HepG2 (cell line): ENCODE measurements around the gene ZNF221. TPM values are rescaled to one million over a fixed set of nuclear protein-coding genes. Genes with fewer than 3 reads are reported as not detected.
A peak's percentile ranks its signal among the peaks of the same experiment; 100 is the strongest.

Source experiments
- ATF7-NPFF ChIP-seq: sonication (generic); formaldehyde crosslinking; IDR thresholded peaks from 2 replicates; pipeline ENCODE4 v1.8.1; 2023; ENCODE audit warnings: mild to moderate bottlenecking, low read depth, missing genetic modification reagents, moderate library complexity
- CERS6 ChIP-seq: sonication (generic); formaldehyde crosslinking; IDR thresholded peaks from 2 replicates; pipeline ENCODE4 v1.5.0; 2020; ENCODE audit warnings: missing genetic modification reagents
- CHD4 ChIP-seq: fragments of 200-600 bp; sonication (generic); IDR thresholded peaks from 2 replicates; pipeline ENCODE4 v1.7.0; 2017; ENCODE audit warnings: mild to moderate bottlenecking, low read length, borderline replicate concordance
- EED ChIP-seq: sonication (generic); formaldehyde crosslinking; IDR thresholded peaks from 2 replicates; pipeline ENCODE4 v1.5.0; 2020; ENCODE audit warnings: mild to moderate bottlenecking, missing genetic modification reagents
- ESRRA ChIP-seq: sonication (generic); formaldehyde crosslinking; IDR thresholded peaks from 2 replicates; pipeline ENCODE4 v1.5.1; 2020; ENCODE audit warnings: mild to moderate bottlenecking, low read depth, missing genetic modification reagents
- HMG20A ChIP-seq: IDR thresholded peaks from 2 replicates; pipeline ENCODE4 v1.6.1; 2016; ENCODE audit warnings: borderline replicate concordance
- MLX ChIP-seq: IDR thresholded peaks from 2 replicates; pipeline ENCODE4 v1.6.1; 2016
- MZF1 ChIP-seq: sonication (generic); formaldehyde crosslinking; IDR thresholded peaks from 2 replicates; pipeline ENCODE4 v1.8.1; 2023; ENCODE audit warnings: mild to moderate bottlenecking, missing genetic modification reagents, borderline replicate concordance
- REL ChIP-seq: sonication (generic); formaldehyde crosslinking; conservative IDR thresholded peaks from 2 replicates; pipeline ENCODE4 v1.8.0; 2022; ENCODE audit warnings: mild to moderate bottlenecking, missing genetic modification reagents, moderate library complexity
- RFXAP ChIP-seq: sonication (generic); formaldehyde crosslinking; IDR thresholded peaks from 2 replicates; pipeline ENCODE4 v1.4.0; 2020; ENCODE audit warnings: missing genetic modification reagents, borderline replicate concordance
- SP1 ChIP-seq, 2 experiments: fragments of 450-650 bp in 1 of 2; sonication (generic) in 1 of 2; formaldehyde crosslinking in 1 of 2; IDR thresholded peaks; 2 replicates each; pipeline versions ENCODE4 v1.4.0 to v1.6.1; 2016 to 2020; ENCODE audit warnings: missing genetic modification reagents in 1 of 2
- THAP8 ChIP-seq: sonication (generic); formaldehyde crosslinking; IDR thresholded peaks from 2 replicates; pipeline ENCODE4 v1.5.1; 2020; ENCODE audit warnings: missing genetic modification reagents, mild to moderate bottlenecking, borderline replicate concordance
- TRAFD1 ChIP-seq: sonication (generic); formaldehyde crosslinking; IDR thresholded peaks from 2 replicates; pipeline ENCODE4 v1.5.1; 2020; ENCODE audit warnings: missing genetic modification reagents, mild to moderate bottlenecking, borderline replicate concordance
- YY1 ChIP-seq: IDR thresholded peaks from 2 replicates; pipeline ENCODE4 v1.6.1; 2011; ENCODE audit warnings: low read length, low read depth, moderate library complexity, mild to moderate bottlenecking; ENCODE audit not compliant: insufficient read depth, insufficient replicate concordance
- ZBTB38 ChIP-seq: sonication (generic); formaldehyde crosslinking; IDR thresholded peaks from 2 replicates; pipeline ENCODE4 v1.5.1; 2020; ENCODE audit warnings: mild to moderate bottlenecking, missing genetic modification reagents
- ZFP36 ChIP-seq: fragments of 150-350 bp; IDR thresholded peaks from 2 replicates; pipeline ENCODE4 v1.6.1; 2018; ENCODE audit warnings: borderline replicate concordance, low read length, low read depth; ENCODE audit not compliant: partially characterized antibody
- ZFP91 ChIP-seq: sonication (generic); formaldehyde crosslinking; IDR thresholded peaks from 2 replicates; pipeline ENCODE4 v1.9.0; 2022; ENCODE audit warnings: missing genetic modification reagents, mild to moderate bottlenecking, borderline replicate concordance
- ZNF275 ChIP-seq: sonication (generic); formaldehyde crosslinking; IDR thresholded peaks from 2 replicates; pipeline ENCODE4 v1.8.0; 2022; ENCODE audit warnings: missing genetic modification reagents, mild to moderate bottlenecking, inconsistent platforms, borderline replicate concordance
- ZNF362 ChIP-seq: sonication (generic); formaldehyde crosslinking; IDR thresholded peaks from 2 replicates; pipeline ENCODE4 v1.4.0; 2020; ENCODE audit warnings: missing genetic modification reagents, mild to moderate bottlenecking, borderline replicate concordance
- polyA plus RNA-seq, 8 experiments: library from polyadenylated mRNA; depleted of rRNA in 3 of 8; stranded (reverse) in 7 of 8; unstranded in 1 of 8; fragments of >200 nt; fragmentation: Illumina TruSeq in 4 of 8; extraction: Trizol in 4 of 8; gene quantifications; 2 replicates each; pipeline versions ENCODE4 v1.2.1 to v1.2.3, GENCODE V29; 2011 to 2016; ENCODE audit warnings: low read depth in 4 of 8, missing spikeins in 1 of 8, mixed read lengths in 1 of 8; ENCODE audit not compliant: insufficient read depth in 1 of 8
- total RNA-seq, 5 experiments: library from RNA; depleted of rRNA; stranded (reverse); fragments of >200 nt; fragmentation: Illumina TruSeq; extraction: Trizol; gene quantifications; 2 replicates each; pipeline ENCODE4 v1.2.3, GENCODE V29; 2016; ENCODE audit warnings: low read depth in 1 of 5

ZNF221 gene
- total and polyA plus RNA-seq, 2 of the 13 experiments (the other 11 are each of a cell fraction or from before 2014, with no cell fraction given), result 0.48 to 3.4 TPM

GRCh38 chr19:43950834-43951645 is at the start of gene ZNF221 (continued):
- no peak for TF ChIP-seq CERS6 (CRISPR knock-in tag)
- no peak for TF ChIP-seq EED (CRISPR knock-in tag)
- TF ChIP-seq THAP8 (CRISPR knock-in tag), result no peak
- no peak for TF ChIP-seq MLX
- peak; percentile 59 for TF ChIP-seq YY1
- TF ChIP-seq ZBTB38 (CRISPR knock-in tag), result no peak
- TF ChIP-seq ATF7-NPFF (CRISPR knock-in tag), result no peak
- TF ChIP-seq REL (CRISPR knock-in tag), result no peak
- TF ChIP-seq ESRRA (CRISPR knock-in tag), result 0 out of 2 replicates have a peak, but pooled peaks have one; percentile 35
- TF ChIP-seq ZNF275 (CRISPR knock-in tag), result no peak
- TF ChIP-seq TRAFD1 (CRISPR knock-in tag), result no peak
- TF ChIP-seq CHD4, result no peak
- TF ChIP-seq ZFP36, result no peak
- TF ChIP-seq ZNF362 (CRISPR knock-in tag), result 0 out of 2 replicates have a peak, but pooled peaks have one; percentile 13
- no peak for TF ChIP-seq SP1 (IDR thresholded peaks at IDR 0.05)
- peak; percentile 53; the same call in 1 of the 2 replicates for TF ChIP-seq SP1 (CRISPR knock-in tag; IDR thresholded peaks at IDR 0.05)
- peak; percentile 36; the same call in 1 of the 2 replicates for TF ChIP-seq ZFP91 (CRISPR knock-in tag)
- TF ChIP-seq RFXAP (CRISPR knock-in tag), result no peak
- no peak for TF ChIP-seq MZF1 (CRISPR knock-in tag)
- TF ChIP-seq HMG20A (CRISPR knock-in tag), result no peak
